GM12878 (cell line): Measurements from ENCODE around the gene SHROOM3. TPM values are rescaled to one million over a fixed set of nuclear protein-coding genes. Genes with fewer than 3 reads are reported as not detected.

Experiments
- ATAC-seq: fragments of 200-7000 bp; cut with Tn5 transposase; 3 replicates; pipeline ENCODE4 v1.9.1; 2020; ENCODE audit warnings: mild to moderate bottlenecking, moderate library complexity
- BruUV-seq: library from RNA; stranded (reverse); fragments of 400-500 nt; replicated peaks from 2 replicates; lab custom pipeline; 2021; lab: Mats Ljungman, UMichigan
- CTCF ChIA-PET: fragments of 300-600 bp; sonication (Branson Sonifier 250); formaldehyde crosslinking; extraction: SDS; loops from one replicate; lab custom pipeline; 2021; ENCODE audit warnings: inconsistent platforms; lab: Yijun Ruan, JAX
- POLR2A ChIA-PET: fragments of 350-600 bp; formaldehyde crosslinking; extraction: SDS; loops from one replicate; lab custom pipeline; 2021; ENCODE audit warnings: inconsistent platforms; lab: Charles Lee
- RAD21 ChIA-PET: fragments of 300-600 bp; sonication (Branson Sonifier 250); formaldehyde crosslinking; loops from one replicate; lab custom pipeline; 2023; ENCODE audit warnings: antibody characterized with exemption; ENCODE audit not compliant: unreplicated experiment; lab: Charles Lee
- SMC1A ChIA-PET: fragments of 300-600 bp; sonication (Branson Sonifier 250); formaldehyde crosslinking; loops from one replicate; lab custom pipeline; 2023; ENCODE audit not compliant: unreplicated experiment, uncharacterized antibody; lab: Charles Lee
- DNase-seq: peaks from one replicate; pipeline ENCODE4 v3.0.0-alpha.2; 2011; ENCODE audit warnings: low read depth, low spot score
- FAIRE-seq: peaks from 3 replicates; lab custom pipeline; 2011; peaks lifted over from hg19 to GRCh38; lab: Jason Lieb, UNC
- H2AFZ ChIP-seq: 2 replicates; pipeline ENCODE4 v1.6.0; 2011; ENCODE audit warnings: low read depth, low read length, control low read depth; ENCODE audit not compliant: control insufficient read depth
- H3K27ac ChIP-seq: 2 replicates; pipeline ENCODE4 v1.5.1; 2011; ENCODE audit warnings: control low read depth; ENCODE audit not compliant: control insufficient read depth, insufficient read depth
- H3K27me3 ChIP-seq, 2 experiments: replicated peaks in 1 of 2; 2 replicates each; pipeline versions ENCODE4 v1.6.0 to v1.6.1; 2011; ENCODE audit warnings: low read length in 1 of 2; ENCODE audit not compliant: control insufficient read depth in 2 of 2, insufficient read depth in 2 of 2
- H3K36me3 ChIP-seq, 2 experiments: 2 replicates each; pipeline ENCODE4 v1.5.1; 2011; ENCODE audit warnings: low read length in 1 of 2; ENCODE audit not compliant: control insufficient read depth in 2 of 2, insufficient read depth in 2 of 2
- H3K4me1 ChIP-seq: 2 replicates; pipeline ENCODE4 v1.6.1; 2011; ENCODE audit warnings: mild to moderate bottlenecking, low read length, moderate library complexity, mixed read lengths; ENCODE audit not compliant: control insufficient read depth, insufficient read depth
- H3K4me2 ChIP-seq: 2 replicates; pipeline ENCODE4 v1.6.0; 2011; ENCODE audit warnings: control low read depth; ENCODE audit not compliant: control insufficient read depth, insufficient read depth
- H3K4me3 ChIP-seq: fragments of 200-600 bp; sonication (generic); 2 replicates; pipeline ENCODE4 v1.5.1; 2016
- H3K79me2 ChIP-seq: 2 replicates; pipeline ENCODE4 v1.6.0; 2011; ENCODE audit warnings: low read length; ENCODE audit not compliant: control insufficient read depth, insufficient read depth
- H3K9ac ChIP-seq: 2 replicates; pipeline ENCODE4 v1.8.0; 2011; ENCODE audit warnings: low read length, control low read depth, mixed read lengths; ENCODE audit not compliant: control insufficient read depth, insufficient read depth
- H3K9me3 ChIP-seq: replicated peaks from 3 replicates; pipeline ENCODE4 v1.5.1; 2011; ENCODE audit warnings: mild to moderate bottlenecking, low read length; ENCODE audit not compliant: control insufficient read depth, insufficient read depth
- H4K20me1 ChIP-seq: 2 replicates; pipeline ENCODE4 v1.6.0; 2011; ENCODE audit not compliant: control insufficient read depth, insufficient read depth
- CBFB ChIP-seq: IDR thresholded peaks from 2 replicates; pipeline ENCODE4 v1.6.1; 2016; ENCODE audit warnings: antibody characterized with exemption, low read depth
- CBX3 ChIP-seq: fragments of 200-600 bp; sonication (generic); IDR thresholded peaks from 2 replicates; pipeline ENCODE4 v1.6.1; 2016; ENCODE audit warnings: low read depth, borderline replicate concordance
- CEBPB ChIP-seq, 2 experiments: fragments of 150-350 bp in 1 of 2; IDR thresholded peaks; 2 replicates each; pipeline ENCODE4 v1.6.1; 2012 to 2014; ENCODE audit warnings: low read depth in 2 of 2, low read length in 2 of 2, borderline replicate concordance in 1 of 2, inconsistent platforms in 1 of 2
- FOS ChIP-seq: IDR thresholded peaks from 3 replicates; pipeline ENCODE4 v1.6.1; 2011; ENCODE audit warnings: borderline replicate concordance; ENCODE audit not compliant: insufficient read length; ENCODE audit errors: extremely low read depth
- IRF4 ChIP-seq: IDR thresholded peaks from 2 replicates; pipeline ENCODE4 v1.6.1; 2011; ENCODE audit warnings: low read depth, low read length
- MLLT1 ChIP-seq: fragments of 450-650 bp; IDR thresholded peaks from 2 replicates; pipeline ENCODE4 v1.6.1; 2016; ENCODE audit warnings: mild to moderate bottlenecking
- NFYB ChIP-seq: IDR thresholded peaks from 2 replicates; pipeline ENCODE4 v1.6.1; 2011; ENCODE audit warnings: low read depth, mild to moderate bottlenecking, low read length, improper control_type of control experiment, moderate library complexity; ENCODE audit not compliant: insufficient read depth
- NR2C1 ChIP-seq: fragments of 450-650 bp; IDR thresholded peaks from 2 replicates; pipeline ENCODE4 v1.6.1; 2017; ENCODE audit warnings: antibody characterized with exemption, mild to moderate bottlenecking, moderate library complexity
- PAX5 ChIP-seq: IDR thresholded peaks from 2 replicates; pipeline ENCODE4 v1.6.1; 2011; ENCODE audit warnings: low read depth, low read length, borderline replicate concordance
- RB1 ChIP-seq: fragments of 450-650 bp; formaldehyde crosslinking; IDR thresholded peaks from 2 replicates; pipeline ENCODE4 v1.6.1; 2017; ENCODE audit warnings: mild to moderate bottlenecking, borderline replicate concordance
- SIX5 ChIP-seq: IDR thresholded peaks from 2 replicates; pipeline ENCODE4 v1.6.1; 2011; ENCODE audit warnings: mild to moderate bottlenecking, low read depth, low read length, moderate library complexity; ENCODE audit not compliant: severe bottlenecking
- TAF1 ChIP-seq: IDR thresholded peaks from 2 replicates; pipeline ENCODE4 v1.6.1; 2011; ENCODE audit warnings: mild to moderate bottlenecking, low read depth, low read length, borderline replicate concordance
- TCF3 ChIP-seq: IDR thresholded peaks from 2 replicates; pipeline ENCODE4 v1.6.1; 2012; ENCODE audit warnings: low read depth, mild to moderate bottlenecking, low read length, borderline replicate concordance; ENCODE audit not compliant: insufficient read depth
- TCF7 ChIP-seq: IDR thresholded peaks from 2 replicates; pipeline ENCODE4 v1.6.1; 2014; ENCODE audit warnings: antibody characterized with exemption, borderline replicate concordance
- ZNF24 ChIP-seq: fragments of 450-650 bp; IDR thresholded peaks from 2 replicates; pipeline ENCODE4 v1.6.1; 2017; ENCODE audit warnings: antibody characterized with exemption, mild to moderate bottlenecking
- ZNF384 ChIP-seq: IDR thresholded peaks from 2 replicates; pipeline ENCODE4 v1.6.1; 2012; ENCODE audit warnings: low read depth, mild to moderate bottlenecking, low read length, improper control_type of control experiment, borderline replicate concordance
- ZNF592 ChIP-seq: fragments of 450-650 bp; IDR thresholded peaks from 2 replicates; pipeline ENCODE4 v1.6.1; 2017; ENCODE audit warnings: mild to moderate bottlenecking, moderate library complexity
- ZNF622 ChIP-seq: fragments of 450-650 bp; IDR thresholded peaks from 2 replicates; pipeline ENCODE4 v1.6.1; 2017; ENCODE audit warnings: mild to moderate bottlenecking, inconsistent platforms
- WGBS: methylation state at CpG from one replicate; pipeline ENCODE4 v1.1.6; 2016; ENCODE audit warnings: low lambda C conversion rate; ENCODE audit not compliant: insufficient replicate concordance, insufficient coverage; ENCODE audit errors: missing lambda C conversion rate; 5-methylcytosine and 5-hydroxymethylcytosine counted together
- in situ Hi-C: fragments of 300-500 bp; cut with MboI; formaldehyde crosslinking; loops from 9 replicates; pipeline ENCODE4 v1.14.3; 2018; ENCODE audit warnings: mixed read lengths
- intact Hi-C: fragments of 100-400 bp; cut with micrococcal nuclease; formaldehyde crosslinking; loops from one replicate; pipeline ENCODE4 v1.14.2; 2022; ENCODE audit not compliant: unreplicated experiment
- polyA plus RNA-seq, 11 experiments: library from polyadenylated mRNA; depleted of rRNA in 4 of 11; unstranded in 6 of 11; stranded (reverse) in 5 of 11; fragments of >200 nt; fragmentation: Nextera tagmentation in 4 of 11; fragmentation: Illumina TruSeq in 1 of 11; extraction: Ambion mirVana in 4 of 11; extraction: Trizol in 1 of 11; gene quantifications; 1 replicate in 1 of 11; 2 replicates in 10 of 11; pipeline versions ENCODE4 v1.2.1 to v1.2.3, GENCODE V29; 2011 to 2016; ENCODE audit warnings: inconsistent platforms in 2 of 11, missing spikeins in 2 of 11, low read depth in 1 of 11
- total RNA-seq, 4 experiments: library from RNA; depleted of rRNA in 3 of 4; stranded (reverse); fragments of >200 nt in 3 of 4; fragmentation: Illumina TruSeq in 1 of 4; extraction: Trizol in 1 of 4; gene quantifications; 2 replicates each; pipeline versions ENCODE4 v1.2.1 to v1.2.3, GENCODE V29; 2013 to 2021

SHROOM3 gene
- total and polyA plus RNA-seq, 10 of the 15 experiments (the other 5 are each of a cell fraction or from before 2014, with no cell fraction given): under 0.01 to 0.29 (median 0.08) TPM; not detected in 1

DNA sequence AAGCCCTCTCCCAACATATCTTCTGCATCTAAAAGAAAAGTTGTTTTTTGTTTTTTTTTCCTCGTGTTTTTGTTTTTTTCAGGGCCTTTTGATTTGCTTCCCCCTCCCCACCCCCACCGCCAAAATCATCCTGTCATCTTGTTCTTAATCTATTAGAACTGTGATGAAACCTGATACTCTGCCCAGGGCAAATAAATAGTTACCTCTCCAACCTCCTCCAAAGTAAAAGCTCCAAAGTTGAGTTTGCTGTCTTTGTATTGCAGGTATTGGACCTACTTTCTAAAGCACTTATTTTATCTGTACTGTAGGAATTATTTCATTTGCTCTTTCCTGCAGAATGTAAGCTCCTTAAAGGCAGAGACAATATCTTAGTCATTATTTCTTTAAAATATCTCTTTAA is 290.0 kb downstream of the SHROOM3 start:
- no peak for TF ChIP-seq MLLT1
- no peak for TF ChIP-seq ZNF24
- TF ChIP-seq CEBPB (IDR thresholded peaks at IDR 0.05; ENCODE audit: borderline replicate concordance in 1 of 2, low read depth in 2 of 2, low read length in 2 of 2): no peak
- no peak for TF ChIP-seq ZNF384
- no peak for TF ChIP-seq TAF1
- no peak for TF ChIP-seq PAX5
- TF ChIP-seq TCF7: no peak
- TF ChIP-seq NR2C1: no peak
- no peak for TF ChIP-seq CBFB
- TF ChIP-seq SIX5: no peak
- no peak for TF ChIP-seq ZNF622
- no peak for TF ChIP-seq NFYB
- no peak for TF ChIP-seq ZNF592
- TF ChIP-seq RB1: no peak
- no peak for TF ChIP-seq TCF3
- no peak for TF ChIP-seq FOS
- no peak for TF ChIP-seq IRF4
- TF ChIP-seq CBX3: no peak
- ChIA-PET POLR2A (no interaction called here), SMC1A (no interaction called here), CTCF (no interaction called here), RAD21 (no interaction called here)
- no peaks in the 10 kb centered on the region for H4K20me1 ChIP-seq
- no peaks in the 10 kb centered on the region for H3K79me2 ChIP-seq
- DNase-seq (no peak), FAIRE-seq (no peak), ATAC-seq (no peak)
- H3K4me1 ChIP-seq: no peaks in the 10 kb centered on the region
- no peaks in the 10 kb centered on the region for H3K9me3 ChIP-seq
- in situ Hi-C loops: no loop called here
- no peak overlapping the region for H3K4me2 ChIP-seq
- no peak overlapping the region for H3K27ac ChIP-seq
- peaks cover 0 to 2% of the 10 kb centered on the region in 2 experiments; a peak in 1 of 4 replicates for H3K27me3 ChIP-seq
- BruUV-seq: no TSS peak
- H2AFZ ChIP-seq: no peak overlapping the region
- no peak overlapping the region for H3K9ac ChIP-seq
- WGBS: 45% methylated on average over 2 of the region's 2 CpGs
- no peaks in the 10 kb centered on the region for H3K36me3 ChIP-seq
- H3K4me3 ChIP-seq: no peak overlapping the region
- intact Hi-C loops: no loop called here
